ENCODE data around the gene PWWP2B.

- TF ChIP-seq CTCF (IDR thresholded peaks at IDR 0.05; ENCODE audit: control extremely low read depth in 1 of 3, insufficient read depth in 1 of 3, low read depth in 1 of 3, low read length in 3 of 3) (no peak), POLR2A (IDR thresholded peaks at IDR 0.05; ENCODE audit: control extremely low read depth in 1 of 2, low read depth in 2 of 2, low read length in 2 of 2) (no peak), POLR2AphosphoS5 (IDR thresholded peaks at IDR 0.05; ENCODE audit: low read depth, low read length) (no peak), RFX5 (IDR thresholded peaks at IDR 0.05; ENCODE audit: borderline replicate concordance, low read depth, low read length) (no peak), RAD21 (IDR thresholded peaks at IDR 0.05 in 1 of 2, conservative IDR thresholded peaks at IDR 0.05 in 1 of 2; ENCODE audit: low read depth in 2 of 2, low read length in 2 of 2) (no peak), MAFK (IDR thresholded peaks at IDR 0.05; ENCODE audit: low read depth, low read length) (no peak), EP300 (IDR thresholded peaks at IDR 0.05; ENCODE audit: borderline replicate concordance in 1 of 2, low read depth in 2 of 2, low read length in 2 of 2) (no peak), RXRA (IDR thresholded peaks at IDR 0.05; ENCODE audit: insufficient read depth, low read depth, low read length) (no peak)
Observed at GRCh38 chr10:132410779-132411532, 14.0 kb downstream of the PWWP2B start.

Data from H1 (cell line).